IPS-18c (cell line): ENCODE measurements around the gene ERCC6.

ENCODE experiments used
- H3K4me3 ChIP-seq: 2 replicates; pipeline ENCODE4 v1.7.0; 2013; ENCODE audit warnings: low read depth, mild to moderate bottlenecking, low read length, moderate library complexity; ENCODE audit not compliant: insufficient read depth
- H3K9me3 ChIP-seq: one replicate; pipeline ENCODE4 v1.6.1; 2013; ENCODE audit warnings: mild to moderate bottlenecking, low read length, moderate library complexity; ENCODE audit not compliant: control insufficient read depth, insufficient read depth

Gene ERCC6

GRCh38 chr10:49497358-49497757 is 41.6 kb downstream of the ERCC6 start:
- Histone ChIP-seq H3K9me3 (no peaks in the 10 kb centered on the region), H3K4me3 (no peak overlapping the region)

- Histone ChIP-seq H3K9me3 (no peaks in the 10 kb centered on the region), H3K4me3 (no peak overlapping the region)
These were observed 50.7 kb downstream of the ERCC6 start for GRCh38 chr10:49488056-49488717.

- H3K9me3 ChIP-seq: no peaks in the 10 kb centered on the region
These were observed 52.2 kb downstream of the ERCC6 start for GRCh38 chr10:49486738-49487137.

GRCh38 chr10:49486009-49486408 is 52.9 kb downstream of the ERCC6 start:
- Histone ChIP-seq H3K4me3 (no peak overlapping the region), H3K9me3 (no peaks in the 10 kb centered on the region)

More at GRCh38 chr10:49486738-49487137, 52.2 kb downstream of the ERCC6 start:
- no peak overlapping the region for H3K4me3 ChIP-seq

GRCh38 chr10:49484486-49485235 is 54.3 kb downstream of the ERCC6 start:
- H3K9me3 ChIP-seq: no peaks in the 10 kb centered on the region
- no peak overlapping the region for H3K4me3 ChIP-seq

GRCh38 chr10:49478819-49479218 is 60.1 kb downstream of the ERCC6 start:
- Histone ChIP-seq H3K9me3 (no peaks in the 10 kb centered on the region), H3K4me3 (no peak overlapping the region)

- Histone ChIP-seq H3K4me3 (no peak overlapping the region), H3K9me3 (no peaks in the 10 kb centered on the region)
These were observed 64.0 kb downstream of the ERCC6 start for GRCh38 chr10:49474901-49475300.

GRCh38 chr10:49471532-49471931 is 67.4 kb downstream of the ERCC6 start:
- Histone ChIP-seq H3K9me3 (no peaks in the 10 kb centered on the region), H3K4me3 (no peak overlapping the region)

GRCh38 chr10:49465736-49466135 is 73.2 kb downstream of the ERCC6 start:
- Histone ChIP-seq H3K4me3 (no peak overlapping the region), H3K9me3 (peaks cover 5% of the 10 kb centered on the region)
